NCI-H146 treated with DMSO at 0.1 percent for 48 hours (cell line): Measurements from ENCODE around the gene MID2.
"Not testable (repeated sequence)": the region's sequence is repeated elsewhere in the genome, so short reads cannot be mapped to it uniquely, and the experiment has no call there.

ENCODE experiments used
- DNase-seq: peaks from one replicate; lab custom pipeline; 2025; ENCODE audit not compliant: unreplicated experiment; lab: John Stamatoyannopoulos, UW

The MID2 gene

GRCh38 chrX:107842715-107843400 is 17.2 kb downstream of the MID2 start:
- no peak for DNase-seq

- no peak for DNase-seq
Measured at GRCh38 chrX:107845625-107846024, 20.0 kb downstream of the MID2 start.

DNA sequence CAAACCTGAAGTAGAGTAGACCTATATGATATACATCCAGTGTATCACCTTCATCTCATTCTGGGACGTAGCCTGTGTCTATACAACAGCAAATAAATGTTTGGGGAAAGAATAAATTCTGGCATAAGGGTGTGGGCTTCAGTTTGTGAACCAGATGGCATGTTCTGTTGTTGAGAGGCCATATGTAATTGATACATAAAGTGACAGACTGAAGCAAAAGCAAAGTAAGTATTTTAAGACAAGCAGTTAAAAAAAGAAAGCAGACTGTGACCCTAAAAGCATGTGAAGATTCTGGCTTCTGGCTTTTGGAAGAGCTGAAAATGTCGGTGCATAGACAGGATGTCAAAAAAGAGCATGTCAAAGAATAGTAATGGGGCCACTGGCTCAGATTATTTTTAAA is 22.9 kb downstream of the MID2 start:
- no peak for DNase-seq

GRCh38 chrX:107849747-107850421 is 24.2 kb downstream of the MID2 start:
- no peak for DNase-seq

GRCh38 chrX:107850422-107850765 is 24.7 kb downstream of the MID2 start:
- DNase-seq, result no peak

- DNase-seq, result no peak
Measured at GRCh38 chrX:107851215-107851614, 25.5 kb downstream of the MID2 start.

- DNase-seq, result not testable (repeated sequence)
Measured at GRCh38 chrX:107851665-107852064, 26.0 kb downstream of the MID2 start.

DNA sequence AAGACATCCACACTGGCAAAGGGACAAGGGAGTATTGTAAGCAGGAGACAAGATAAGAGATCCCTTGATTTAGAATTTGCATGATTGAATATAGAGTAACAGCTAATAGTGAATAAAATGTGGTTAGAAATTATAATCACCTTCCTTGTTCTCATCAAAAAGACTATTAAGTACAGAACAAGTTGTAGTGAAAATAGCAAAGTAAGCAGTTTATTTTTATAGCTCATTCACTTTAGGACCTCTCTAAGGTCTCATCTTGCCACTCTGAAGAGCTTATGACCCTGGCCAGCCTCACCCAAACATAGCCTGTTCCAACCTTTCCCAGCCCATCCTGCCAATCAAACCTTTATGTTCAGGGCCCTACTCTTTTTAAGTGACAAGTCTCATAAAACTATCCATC is 30.6 kb downstream of the MID2 start:
- DNase-seq, result no peak

DNA sequence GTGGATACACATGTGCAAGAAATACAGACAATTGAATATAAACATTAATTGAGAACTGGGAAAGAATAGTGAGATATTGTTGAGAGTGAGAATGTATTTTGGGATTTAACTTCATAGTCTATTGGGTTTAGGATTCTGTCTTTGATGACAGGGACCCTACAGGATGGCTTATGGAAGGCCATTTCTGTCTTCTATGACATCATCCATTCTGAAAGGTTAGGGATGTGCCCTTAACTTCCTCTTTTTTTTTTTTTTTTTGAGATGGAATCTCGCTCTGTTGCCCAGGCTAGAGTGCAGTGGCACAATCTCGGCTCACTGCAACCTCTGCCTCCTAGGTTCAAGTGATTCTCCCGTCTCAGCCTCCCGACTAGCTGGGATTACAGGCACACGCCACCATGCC is 31.4 kb downstream of the MID2 start:
- DNase-seq, result not testable (repeated sequence)

- DNase-seq, result no peak
Measured at GRCh38 chrX:107857837-107858236, 32.2 kb downstream of the MID2 start.

DNA sequence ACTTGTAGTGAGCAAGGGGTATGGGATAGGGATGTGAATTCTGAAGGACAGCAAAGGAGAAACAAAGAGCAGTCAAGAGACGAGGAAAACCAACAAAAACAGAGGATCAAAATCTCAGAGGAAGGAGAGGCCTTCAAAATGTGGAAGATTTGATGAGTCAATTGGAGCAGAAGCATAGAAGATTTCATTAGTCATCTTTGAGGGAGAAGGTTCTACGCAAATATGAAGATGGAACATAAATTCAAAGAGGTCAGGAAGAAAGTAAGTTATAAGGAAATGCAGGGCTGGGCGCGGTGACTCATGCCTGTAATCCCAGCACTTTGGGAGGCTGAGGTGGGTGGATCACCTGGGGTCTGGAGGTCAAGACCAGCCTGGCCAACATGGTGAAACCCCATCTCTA is 35.4 kb downstream of the MID2 start:
- no peak for DNase-seq

- no peak for DNase-seq
Measured at GRCh38 chrX:107871136-107871535, 45.5 kb downstream of the MID2 start.

DNA sequence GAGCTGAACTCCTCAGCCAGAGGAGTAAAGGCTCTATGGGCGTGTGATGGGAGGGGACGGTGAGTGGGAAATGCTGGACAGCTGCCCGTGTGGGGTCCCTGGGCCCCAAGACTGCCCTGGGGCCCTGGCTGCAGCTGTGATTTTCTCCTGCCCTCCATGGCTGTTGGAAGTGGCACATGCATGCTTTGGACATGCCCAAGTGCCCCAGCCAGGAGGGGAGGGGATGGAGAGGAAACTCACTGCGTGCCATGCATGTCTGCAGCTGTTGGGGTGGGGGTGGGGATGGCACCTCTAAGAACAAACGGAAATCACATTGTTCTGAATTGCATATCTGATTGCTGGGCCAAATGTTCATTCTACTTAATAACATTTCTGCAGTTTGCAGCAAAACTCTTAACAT is 52.4 kb downstream of the MID2 start:
- no peak for DNase-seq

DNA sequence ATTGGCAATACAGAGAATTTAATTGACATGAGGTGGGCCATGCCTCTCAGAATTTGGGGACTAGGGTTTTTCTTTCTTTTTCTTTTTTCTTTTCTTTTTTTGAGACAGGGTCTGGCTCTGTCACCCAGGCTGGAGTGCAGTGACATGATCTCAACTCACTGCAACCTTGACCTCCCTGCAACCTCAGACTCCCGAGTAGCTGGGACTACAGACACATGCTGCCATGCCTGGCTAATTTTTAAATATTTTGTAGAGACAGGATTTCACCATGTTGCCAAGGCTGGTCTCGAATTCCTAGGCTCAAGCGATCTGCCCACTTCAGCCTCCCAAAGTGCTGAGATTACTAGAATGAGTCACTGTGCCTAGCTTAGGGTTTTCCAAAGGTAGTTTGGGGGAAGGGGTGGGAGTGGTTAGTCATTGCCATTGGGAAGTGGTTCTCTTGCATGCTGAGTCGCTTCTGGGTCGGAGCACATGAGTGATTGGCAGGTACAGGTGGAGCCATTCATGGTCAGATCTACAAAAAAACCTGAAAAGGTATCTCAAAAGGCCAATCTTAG is 54.5 kb downstream of the MID2 start:
- no peak for DNase-seq

GRCh38 chrX:107894038-107894437 is 68.4 kb downstream of the MID2 start:
- DNase-seq, result no peak

GRCh38 chrX:107902721-107903120 is 77.1 kb downstream of the MID2 start:
- no peak for DNase-seq

GRCh38 chrX:107905366-107905765 is 79.7 kb downstream of the MID2 start:
- no peak for DNase-seq

- DNase-seq, result no peak
Measured at GRCh38 chrX:107924136-107924746, 98.6 kb downstream of the MID2 start.

GRCh38 chrX:107934262-107934661 is 108.6 kb downstream of the MID2 start:
- DNase-seq, result no peak

DNA sequence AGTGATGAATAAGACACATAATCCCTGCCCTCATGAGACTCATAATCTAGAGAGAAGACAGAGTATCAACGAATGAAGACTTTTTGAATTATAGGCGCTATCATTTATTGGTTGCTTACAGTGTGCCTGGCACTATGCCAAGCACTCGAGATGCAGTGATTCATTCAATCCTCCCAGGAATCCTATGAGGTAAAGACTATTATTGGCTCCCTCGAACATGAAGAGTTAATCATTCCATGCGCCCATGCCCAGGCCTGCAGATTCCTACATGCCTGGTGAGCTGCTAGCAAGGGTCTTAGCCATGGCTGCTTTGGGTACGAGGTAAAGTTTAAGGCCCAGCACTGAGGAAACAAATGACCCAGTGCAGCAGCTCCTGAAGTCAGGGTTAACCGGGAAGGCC is 109.5 kb downstream of the MID2 start:
- DNase-seq, result no peak

DNA sequence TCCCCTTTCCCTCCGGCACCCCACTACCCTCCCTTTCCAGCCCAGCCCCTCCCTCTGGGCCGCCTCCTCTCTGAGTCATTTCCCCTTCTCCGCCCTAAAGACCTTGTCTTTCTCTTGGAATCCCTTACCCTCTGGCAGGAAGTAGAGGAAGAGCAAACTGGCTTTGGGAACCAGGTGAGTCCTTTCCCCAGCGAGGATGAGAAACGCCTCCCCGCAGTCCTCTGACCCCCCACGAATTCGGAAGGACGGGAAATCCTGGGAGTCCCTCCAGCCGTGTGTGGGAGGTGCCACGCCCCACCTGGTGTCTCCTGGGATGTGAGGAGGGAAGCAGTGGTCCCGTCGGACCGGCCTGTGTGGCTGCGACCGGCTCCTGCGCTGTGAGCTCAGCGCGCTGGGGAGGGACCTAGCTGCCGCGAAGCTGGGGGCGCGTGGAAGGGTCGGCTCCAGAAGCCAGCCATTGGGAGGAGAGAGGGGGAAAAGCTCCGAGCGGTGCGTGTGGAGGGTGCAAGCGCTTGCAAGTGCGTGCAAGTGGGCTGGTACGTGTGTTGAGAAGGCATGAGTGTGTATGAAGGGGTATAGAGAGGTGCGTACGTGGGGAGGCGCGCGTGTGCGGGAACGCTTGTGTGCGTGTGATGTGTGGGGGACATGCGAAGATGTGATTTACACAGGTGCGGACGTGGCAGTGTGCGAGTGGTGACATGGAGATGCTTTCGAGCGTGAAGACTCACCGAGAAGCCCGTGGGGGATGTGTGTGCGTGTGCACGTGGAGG is 110.2 kb downstream of the MID2 start:
- DNase-seq, result no peak

DNA sequence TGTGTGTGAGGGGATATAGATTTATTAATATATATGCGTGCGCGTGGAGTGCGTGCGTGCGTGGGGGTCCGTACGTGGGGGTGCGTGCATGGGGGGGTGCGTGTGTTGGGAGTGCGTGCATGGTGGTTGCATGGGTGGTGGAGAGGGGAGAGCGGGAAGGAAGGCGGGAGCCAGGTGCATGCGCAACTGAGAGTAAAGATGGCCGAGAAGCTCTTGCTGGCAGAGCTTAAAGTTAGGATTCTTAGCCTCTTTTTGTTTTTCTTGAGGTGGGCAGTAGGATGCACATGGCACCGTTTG is 110.7 kb downstream of the MID2 start:
- no peak for DNase-seq
